ENCODE measurements around the gene DNAJC30. TPM values are rescaled to one million over a fixed set of nuclear protein-coding genes. Genes with fewer than 3 reads are reported as not detected.

The DNAJC30 gene
- polyA plus RNA-seq, 1 of the 3 experiments (the other 2 are of a cell fraction), result 11.0 TPM

DNA sequence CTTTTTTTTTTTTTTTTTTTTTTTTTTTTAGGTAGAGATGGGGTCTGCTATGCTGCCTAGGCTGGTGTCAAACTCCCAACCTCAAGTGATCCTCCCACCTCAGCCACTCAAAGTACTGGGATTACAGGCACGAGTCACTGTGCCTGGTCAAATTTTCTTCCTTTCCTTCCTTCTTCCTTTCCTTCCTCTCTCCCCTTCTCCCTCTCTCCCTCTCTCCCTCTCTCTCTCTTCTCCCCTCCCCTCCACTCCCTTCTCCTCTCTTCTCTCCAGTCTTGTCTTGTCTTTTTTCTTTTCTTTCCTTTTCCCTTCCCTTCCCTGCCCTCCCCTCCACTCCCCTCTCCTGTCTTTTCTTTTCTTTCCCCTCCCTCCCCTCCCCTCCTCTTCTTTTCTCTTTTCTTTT, 51.7 kb downstream of the DNAJC30 start:
- DNase-seq, result no peak
- Histone ChIP-seq H3K9ac (no peak overlapping the region), H3K4me2 (no peak overlapping the region), H3K79me2 (ENCODE audit: insufficient read depth) (no peaks in the 10 kb centered on the region), H4K20me1 (ENCODE audit: insufficient read depth) (no peaks in the 10 kb centered on the region), H3K27me3 (ENCODE audit: insufficient read depth) (peaks cover 34% of the 10 kb centered on the region; the same call in 1 of the 2 replicates), H3K4me1 (ENCODE audit: control insufficient read depth in 1 of 2, insufficient read depth in 2 of 2, low read depth in 1 of 2, low read length in 1 of 2) (peaks cover 0 to 7% of the 10 kb centered on the region in 2 experiments; a peak in 1 of 4 replicates), H3K36me3 (replicated peaks in 1 of 2; ENCODE audit: control insufficient read depth in 1 of 2, insufficient read depth in 2 of 2, low read length in 1 of 2) (no peaks in the 10 kb centered on the region), H3K9me3 (no peaks in the 10 kb centered on the region), H3K27ac (ENCODE audit: low read depth in 2 of 2, low read length in 1 of 2) (no peak overlapping the region), H3K9me2 (no peaks in the 10 kb centered on the region), H2AFZ (ENCODE audit: low read depth) (no peak overlapping the region), H3F3A (replicated peaks; ENCODE audit: insufficient read depth) (peaks cover 9% of the 10 kb centered on the region), H3K4me3 (ENCODE audit: low read depth in 2 of 2, low read length in 1 of 2) (no peak overlapping the region)
- WGBS (ENCODE audit: low lambda C conversion rate), result 23% methylated on average over 1 of the region's 1 CpG
- ChIA-PET CTCF (interaction anchor here (19.5 kb wide), 1 partner anchor 25 kb away, joined by 235 read pairs; no protein-coding TSS in a partner anchor), POLR2A (no interaction called here)
- TF ChIP-seq, protein P1, sequence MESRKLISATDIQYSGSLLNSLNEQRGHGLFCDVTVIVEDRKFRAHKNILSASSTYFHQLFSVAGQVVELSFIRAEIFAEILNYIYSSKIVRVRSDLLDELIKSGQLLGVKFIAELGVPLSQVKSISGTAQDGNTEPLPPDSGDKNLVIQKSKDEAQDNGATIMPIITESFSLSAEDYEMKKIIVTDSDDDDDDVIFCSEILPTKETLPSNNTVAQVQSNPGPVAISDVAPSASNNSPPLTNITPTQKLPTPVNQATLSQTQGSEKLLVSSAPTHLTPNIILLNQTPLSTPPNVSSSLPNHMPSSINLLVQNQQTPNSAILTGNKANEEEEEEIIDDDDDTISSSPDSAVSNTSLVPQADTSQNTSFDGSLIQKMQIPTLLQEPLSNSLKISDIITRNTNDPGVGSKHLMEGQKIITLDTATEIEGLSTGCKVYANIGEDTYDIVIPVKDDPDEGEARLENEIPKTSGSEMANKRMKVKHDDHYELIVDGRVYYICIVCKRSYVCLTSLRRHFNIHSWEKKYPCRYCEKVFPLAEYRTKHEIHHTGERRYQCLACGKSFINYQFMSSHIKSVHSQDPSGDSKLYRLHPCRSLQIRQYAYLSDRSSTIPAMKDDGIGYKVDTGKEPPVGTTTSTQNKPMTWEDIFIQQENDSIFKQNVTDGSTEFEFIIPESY (IDR thresholded peaks at IDR 0.05; ENCODE audit: borderline replicate concordance, low read depth), result no peak

Small RNAs within 50 kb of the gene (small RNA-seq; reads per million reads assigned to genes)
- gene MIR4284, result 0 to 8.7 (median 0.59) reads per million in 7 experiments
- gene RN7SL265P, result 0 reads per million in 7 experiments

Other genes with a start within 250 kb of the DNAJC30 start
- gene FZD9, start 249.7 kb downstream of the DNAJC30 start, polyA plus RNA-seq (2012; rRNA removed), result 1.4 and 1.8 TPM in 2 replicates
- 19.7 and 20.9 TPM in 2 replicates for gene BAZ1B, start 161.2 kb downstream of the DNAJC30 start, polyA plus RNA-seq (2012; rRNA removed)
- 107 and 114 TPM in 2 replicates for gene BCL7B, start 125.8 kb downstream of the DNAJC30 start, polyA plus RNA-seq (2012; rRNA removed)
- gene TBL2, start 104.9 kb downstream of the DNAJC30 start, polyA plus RNA-seq (2012; rRNA removed), result 45.5 and 63.6 TPM in 2 replicates
- gene MLXIPL, start 58.9 kb downstream of the DNAJC30 start, polyA plus RNA-seq (2012; rRNA removed), result 0.21 and 0.32 TPM in 2 replicates
- gene VPS37D, start 15.6 kb downstream of the DNAJC30 start, polyA plus RNA-seq (2012; rRNA removed), result 5.7 and 7.4 TPM in 2 replicates
- gene BUD23, start 144 bp upstream of the DNAJC30 start, polyA plus RNA-seq (2012; rRNA removed), result 174 and 206 TPM in 2 replicates
- gene STX1A, start 36.2 kb upstream of the DNAJC30 start, polyA plus RNA-seq (2012; rRNA removed), result 81.2 and 91.1 TPM in 2 replicates
- 29.9 and 33.7 TPM in 2 replicates for gene ABHD11, start 55.3 kb upstream of the DNAJC30 start, polyA plus RNA-seq (2012; rRNA removed)
- gene CLDN3, start 86.8 kb upstream of the DNAJC30 start, polyA plus RNA-seq (2012; rRNA removed), result 0.05 and 0.08 TPM in 2 replicates
- 4.6 and 5.9 TPM in 2 replicates for gene CLDN4, start 147.5 kb upstream of the DNAJC30 start, polyA plus RNA-seq (2012; rRNA removed)
- gene METTL27, start 159.1 kb upstream of the DNAJC30 start, polyA plus RNA-seq (2012; rRNA removed), result 2.9 and 3.1 TPM in 2 replicates
- 0.71 and 0.96 TPM in 2 replicates for gene TMEM270, start 177.7 kb upstream of the DNAJC30 start, polyA plus RNA-seq (2012; rRNA removed)

Measured in SK-N-SH (cell line).